ENCODE data around the gene SCAPER.
"Not testable (repeated sequence)": the region's sequence is repeated elsewhere in the genome, so short reads cannot be mapped to it uniquely, and the experiment has no call there.

Gene SCAPER

DNA sequence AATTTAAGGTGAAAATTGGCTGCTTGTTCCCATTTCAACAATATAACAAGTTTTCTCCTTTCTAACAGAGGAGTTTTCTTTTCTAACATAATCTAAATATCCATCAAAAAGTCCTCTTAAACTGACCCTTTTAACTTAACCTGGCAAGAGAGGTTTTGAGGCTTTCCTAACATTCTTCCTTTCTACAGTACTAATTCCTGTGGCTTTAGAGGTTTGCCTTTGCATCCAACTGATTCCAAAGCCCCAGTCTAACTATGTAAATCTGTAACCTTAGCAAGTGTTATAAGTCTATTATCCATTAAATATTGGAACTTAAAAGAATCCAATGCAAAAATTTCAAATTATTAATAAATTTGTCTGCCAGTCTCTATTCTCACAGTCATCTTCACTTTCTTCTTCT is 434.4 kb downstream of the SCAPER start:
- no peak for DNase-seq

- no peak for DNase-seq
Observed at GRCh38 chr15:76468722-76469121, 436.4 kb downstream of the SCAPER start.

- no peak for DNase-seq
Observed at GRCh38 chr15:76467136-76467535, 438.0 kb downstream of the SCAPER start.

GRCh38 chr15:76465728-76466127 is 439.4 kb downstream of the SCAPER start:
- DNase-seq = no peak

GRCh38 chr15:76464247-76464646 is 440.9 kb downstream of the SCAPER start:
- DNase-seq = no peak

- DNase-seq = no peak
Observed at GRCh38 chr15:76460871-76461270, 444.3 kb downstream of the SCAPER start.

GRCh38 chr15:76460347-76460746 is 444.8 kb downstream of the SCAPER start:
- DNase-seq = no peak

DNA sequence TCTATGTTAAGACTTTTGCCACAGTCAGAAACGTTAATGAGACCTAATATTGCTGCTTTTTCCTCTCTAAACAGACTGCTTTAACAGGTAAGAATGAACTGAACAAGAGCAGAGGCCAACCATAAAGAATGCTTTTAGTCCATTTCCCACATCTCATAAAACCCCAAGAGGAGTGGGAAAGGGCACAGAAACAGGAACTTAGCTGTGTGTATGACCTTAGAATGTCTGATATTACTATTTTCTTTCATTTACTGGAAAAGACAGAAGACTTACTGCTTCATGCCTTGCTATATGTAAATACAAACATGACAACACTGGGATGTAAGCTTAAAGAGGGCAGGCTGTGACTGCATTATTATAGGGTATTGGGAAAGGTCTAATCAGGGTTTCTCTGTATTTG is 453.6 kb downstream of the SCAPER start:
- DNase-seq = no peak

DNA sequence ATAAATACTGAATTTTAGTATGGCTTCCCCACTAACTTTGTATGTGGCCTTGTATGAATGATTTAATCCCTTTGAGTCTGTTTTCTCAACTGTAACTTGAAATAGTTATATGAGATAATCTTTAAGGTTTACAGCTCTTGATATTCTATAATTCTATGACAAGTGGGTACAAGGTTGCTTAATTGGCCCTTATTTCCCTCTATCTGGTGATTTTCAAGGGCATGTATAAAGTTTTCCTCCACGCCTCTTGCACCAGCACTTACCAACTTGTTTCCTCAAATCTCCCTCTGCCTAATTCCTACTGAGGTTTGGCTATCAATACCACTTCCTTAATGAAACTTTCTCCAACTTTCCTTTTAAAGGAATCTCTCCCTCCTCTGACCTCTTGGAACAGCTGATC is 455.7 kb downstream of the SCAPER start:
- no peak for DNase-seq

DNA sequence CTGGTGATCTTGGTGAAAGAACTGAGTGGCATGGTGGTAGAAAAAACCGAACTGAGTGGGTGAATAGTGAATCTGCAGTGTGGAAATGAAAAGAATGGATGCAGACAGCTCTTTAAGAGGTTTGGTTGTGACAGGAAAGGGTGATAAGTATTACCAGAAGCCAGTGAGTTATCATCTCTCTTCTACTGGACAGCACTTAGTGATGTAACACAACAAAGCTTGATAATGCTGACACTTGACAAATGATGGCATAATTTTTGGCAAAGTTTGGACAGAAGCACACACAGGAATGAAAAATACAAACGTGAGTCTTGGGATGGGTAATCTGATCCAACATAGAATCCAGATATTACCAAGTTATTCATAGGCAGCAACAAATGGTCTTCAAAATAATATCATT is 456.4 kb downstream of the SCAPER start:
- DNase-seq = no peak

GRCh38 chr15:76447728-76448441 is 457.3 kb downstream of the SCAPER start:
- DNase-seq = no peak

GRCh38 chr15:76440441-76440840 is 464.7 kb downstream of the SCAPER start:
- DNase-seq = no peak

- DNase-seq = no peak
Observed at GRCh38 chr15:76439542-76439941, 465.6 kb downstream of the SCAPER start.

DNA sequence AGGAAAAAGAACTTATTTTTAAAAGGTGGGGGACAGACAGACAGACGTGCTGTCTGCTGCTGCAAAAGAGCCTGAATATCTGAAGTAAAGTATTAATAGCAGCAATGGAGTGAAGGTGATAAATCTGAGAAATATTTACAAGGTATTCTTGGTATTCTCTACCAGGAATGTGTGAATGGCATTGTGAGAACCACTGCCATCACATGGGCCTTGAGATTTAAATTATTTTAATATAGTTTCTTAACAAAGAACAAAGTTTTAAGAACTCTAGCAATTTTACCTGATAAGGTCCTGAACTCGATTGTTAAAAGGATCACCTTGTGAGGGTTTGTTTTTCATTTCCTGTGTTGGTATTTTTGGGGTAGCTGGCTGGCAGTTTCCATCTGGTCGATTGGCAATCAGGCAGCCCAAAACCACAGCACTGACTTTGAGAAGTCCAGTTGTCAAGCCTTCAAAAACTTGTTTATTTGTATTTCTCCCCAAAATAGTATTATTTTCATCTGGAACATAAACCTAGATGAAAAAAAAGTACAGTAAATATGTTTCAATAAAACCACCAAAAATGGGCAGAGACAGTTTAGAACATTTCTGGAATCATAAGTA is 471.2 kb downstream of the SCAPER start:
- no peak for DNase-seq

DNA sequence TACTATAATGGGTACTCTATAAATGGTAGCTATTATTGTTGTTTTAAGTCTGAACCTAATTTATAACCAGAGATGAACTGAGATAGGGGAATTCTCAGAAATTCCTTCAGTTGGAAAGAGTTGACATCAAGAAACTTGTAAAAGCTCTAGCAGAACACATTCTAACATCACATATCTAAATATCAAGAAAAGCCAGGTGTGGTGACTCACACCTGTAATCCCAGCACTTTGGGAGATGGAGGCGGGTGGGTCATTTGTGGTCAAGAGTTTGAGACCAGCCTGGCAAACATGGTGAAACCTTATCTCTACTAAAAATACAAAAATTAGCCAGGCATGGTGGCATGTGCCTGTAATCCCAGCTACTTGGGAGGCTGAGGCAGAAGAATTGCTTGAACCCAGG is 472.1 kb downstream of the SCAPER start:
- DNase-seq = not testable (repeated sequence)

- no peak for DNase-seq
Observed at GRCh38 chr15:76432604-76433003, 472.5 kb downstream of the SCAPER start.

GRCh38 chr15:76431971-76432370 is 473.2 kb downstream of the SCAPER start:
- no peak for DNase-seq

DNA sequence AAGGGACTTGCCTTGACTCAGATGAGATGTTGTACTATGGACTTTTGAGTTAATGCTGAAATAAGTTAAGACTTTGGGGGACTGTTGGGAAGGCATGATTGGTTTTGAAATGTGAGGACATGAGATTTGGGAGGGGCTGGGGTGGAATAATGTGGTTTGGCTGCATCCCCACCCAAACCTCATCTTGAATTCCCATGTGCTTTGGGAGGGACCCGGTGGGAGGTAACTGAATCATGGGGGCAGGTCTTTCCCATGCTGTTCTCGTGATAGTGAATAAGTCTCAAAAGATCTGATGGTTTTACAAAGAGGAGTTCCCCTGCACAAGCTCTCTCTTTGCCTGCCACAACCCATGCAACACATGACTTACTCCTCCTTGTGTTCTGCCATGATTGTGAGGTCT is 474.4 kb downstream of the SCAPER start:
- DNase-seq = not testable (repeated sequence)

DNA sequence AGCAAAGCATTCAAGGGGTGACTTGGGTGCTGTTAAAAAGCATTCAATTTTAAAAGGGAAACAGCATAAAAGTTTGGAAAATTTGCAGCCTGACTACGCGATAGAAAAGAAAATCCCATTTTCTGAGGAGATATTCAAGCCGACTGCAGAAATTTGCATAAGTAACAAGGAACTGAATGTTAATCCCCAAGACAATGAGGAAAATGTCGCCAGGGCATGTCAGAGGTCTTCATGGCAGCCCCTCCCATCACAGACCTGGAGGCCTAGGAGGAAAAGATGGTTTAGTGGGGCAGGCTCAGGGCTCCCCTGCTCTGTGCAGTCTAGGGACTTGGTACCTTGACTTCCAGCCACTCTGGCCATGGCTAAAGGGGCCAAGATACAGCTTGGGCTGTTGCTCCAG is 475.5 kb downstream of the SCAPER start:
- DNase-seq = no peak

GRCh38 chr15:76426941-76427340 is 478.2 kb downstream of the SCAPER start:
- no peak for DNase-seq

DNA sequence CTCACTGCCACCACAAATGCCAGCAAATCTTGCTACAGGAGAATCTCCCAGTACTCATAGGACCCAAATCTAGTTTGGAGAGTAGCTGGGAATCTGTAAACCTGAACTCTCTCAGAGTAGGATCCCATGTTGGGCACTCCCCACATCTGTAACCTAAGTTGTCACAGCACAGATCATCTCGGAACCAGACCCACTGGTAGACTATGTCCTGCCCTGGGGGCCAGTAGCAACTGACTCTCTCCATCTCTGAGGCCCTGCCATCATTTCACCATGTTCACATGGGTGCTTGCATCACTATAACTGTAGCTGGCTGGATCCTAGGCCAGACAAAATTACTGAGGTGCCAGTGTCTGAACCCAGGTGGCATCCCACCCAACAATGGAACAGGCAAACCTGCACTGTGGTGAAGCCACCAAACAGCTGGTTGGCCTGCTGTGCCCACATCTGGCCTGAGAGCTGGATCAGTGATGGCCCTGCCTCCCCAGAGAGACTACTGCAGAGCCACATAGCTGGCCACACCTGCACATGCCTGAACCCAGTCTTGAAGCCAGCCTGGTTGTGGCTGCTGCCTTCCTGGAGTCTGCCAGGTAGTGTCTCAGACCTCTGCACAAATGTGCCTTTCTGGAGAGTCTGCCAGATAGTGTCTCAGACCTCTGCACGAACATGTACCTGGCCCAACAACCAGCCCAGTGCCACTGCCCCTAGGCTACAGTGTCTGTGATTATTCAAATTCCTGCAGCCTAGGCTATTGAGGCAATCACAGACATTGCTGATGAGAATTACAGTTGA is 486.6 kb downstream of the SCAPER start:
- DNase-seq = no peak

DNA sequence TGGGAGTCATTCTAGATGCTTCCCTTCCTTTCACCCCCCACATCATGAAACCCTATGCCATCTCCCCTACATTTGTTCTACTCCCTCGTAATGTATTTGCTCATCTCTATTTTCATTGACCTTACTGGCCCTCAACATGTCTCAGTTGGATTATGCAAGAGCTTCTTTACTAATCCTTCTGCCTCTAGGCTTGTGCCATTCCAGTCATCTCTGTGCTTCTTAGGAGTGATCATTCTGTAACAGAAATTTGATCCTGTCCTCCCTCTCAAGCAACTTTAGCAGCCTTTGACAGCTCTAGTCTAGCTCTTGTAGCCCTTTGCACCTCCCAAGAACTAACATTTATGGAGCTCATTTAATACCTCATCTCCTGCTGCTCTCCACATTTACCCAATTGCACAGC is 503.9 kb downstream of the SCAPER start:
- no peak for DNase-seq

GRCh38 chr15:76398317-76399104 is 506.6 kb downstream of the SCAPER start:
- DNase-seq = no peak
